Stimulated activated CD4-positive, alpha-beta T cell treated with anti-CD3 and anti-CD28 coated beads, Interleukin-4, amount 100 ng/mL, for 48 hours (primary cell): ENCODE results near the gene HOATZ.

Source experiments
- DNase-seq, 2 donors: peaks; one replicate each; pipeline ENCODE4 v3.0.0-alpha.2; 2020; ENCODE audit warnings: low read depth in 2 of 2

Gene HOATZ

GRCh38 chr11:111514216-111515031 is at the start of gene HOATZ:
Gene HOATZ, plus strand, starts transcription at chr11:111514778. Its CDS starts 7 bp downstream, at chr11:111514785.
- DNase-seq: no peak

- DNase-seq: no peak
Measured at GRCh38 chr11:111465400-111465799, 49.2 kb upstream of the HOATZ start.

- no peak for DNase-seq
Measured at GRCh38 chr11:111466615-111467014, 48.0 kb upstream of the HOATZ start.

GRCh38 chr11:111469200-111469599 is 45.4 kb upstream of the HOATZ start:
- no peak for DNase-seq

GRCh38 chr11:111472228-111472627 is 42.4 kb upstream of the HOATZ start:
- DNase-seq: no peak

GRCh38 chr11:111474432-111474831 is 40.1 kb upstream of the HOATZ start:
- no peak for DNase-seq

GRCh38 chr11:111476366-111476765 is 38.2 kb upstream of the HOATZ start:
- no peak for DNase-seq

- DNase-seq: no peak
Measured at GRCh38 chr11:111476956-111477355, 37.6 kb upstream of the HOATZ start.

- DNase-seq: no peak
Measured at GRCh38 chr11:111477898-111478297, 36.7 kb upstream of the HOATZ start.

GRCh38 chr11:111479666-111480065 is 34.9 kb upstream of the HOATZ start:
- no peak for DNase-seq

GRCh38 chr11:111483431-111483830 is 31.1 kb upstream of the HOATZ start:
- no peak for DNase-seq

- no peak for DNase-seq
Measured at GRCh38 chr11:111490496-111490895, 24.1 kb upstream of the HOATZ start.

- no peak for DNase-seq
Measured at GRCh38 chr11:111494040-111494439, 20.5 kb upstream of the HOATZ start.

GRCh38 chr11:111499483-111499882 is 15.1 kb upstream of the HOATZ start:
- no peak for DNase-seq

- no peak for DNase-seq
Measured at GRCh38 chr11:111500481-111500880, 14.1 kb upstream of the HOATZ start.

- no peak for DNase-seq
Measured at GRCh38 chr11:111502611-111503010, 12.0 kb upstream of the HOATZ start.

- no peak for DNase-seq
Measured at GRCh38 chr11:111510311-111510710, 4.3 kb upstream of the HOATZ start.

GRCh38 chr11:111512296-111513239 is 2.0 kb upstream of the HOATZ start, which contains the start of gene BTG4:
Gene BTG4, minus strand, starts transcription at chr11:111512386. Its CDS starts 13,610 bp downstream, at chr11:111498776.
- DNase-seq: no peak

- no peak for DNase-seq
Measured at GRCh38 chr11:111513240-111513605, 1.4 kb upstream of the HOATZ start.

GRCh38 chr11:111515591-111515990 is 1.0 kb downstream of the HOATZ start:
- DNase-seq: no peak

GRCh38 chr11:111518668-111519067 is 4.1 kb downstream of the HOATZ start:
- DNase-seq: no peak

GRCh38 chr11:111520560-111520959 is 6.0 kb downstream of the HOATZ start:
- DNase-seq: no peak

GRCh38 chr11:111521135-111521534 is 6.6 kb downstream of the HOATZ start:
- DNase-seq: no peak
